Vagina (tissue), 2 donors: ENCODE results near the gene CAPN13. TPM values are rescaled to one million over a fixed set of nuclear protein-coding genes. Genes with fewer than 3 reads are reported as not detected.

Experiments used
- DNase-seq, 2 donors: peaks; one replicate each; pipeline ENCODE4 v3.0.0-alpha.2; 2017; ENCODE audit errors: extremely low spot score in 2 of 2
- H3K27ac ChIP-seq: fragments of 200-600 bp; sonication (generic); one replicate; pipeline ENCODE4 v1.5.1; 2019
- H3K27me3 ChIP-seq: fragments of 200-600 bp; sonication (generic); one replicate; pipeline ENCODE4 v1.5.1; 2019
- H3K36me3 ChIP-seq, 2 donors: fragments of 200-600 bp; sonication (generic); one replicate each; pipeline ENCODE4 v1.5.1; 2017 to 2019
- H3K4me1 ChIP-seq: fragments of 200-600 bp; sonication (generic); one replicate; pipeline ENCODE4 v1.5.1; 2019
- H3K4me3 ChIP-seq, 2 donors: fragments of 200-600 bp; sonication (generic); 1 replicate in 1 of 2; 2 replicates in 1 of 2; pipeline ENCODE4 v1.5.1; 2016 to 2019
- H3K9me3 ChIP-seq: fragments of 200-600 bp; sonication (generic); one replicate; pipeline ENCODE4 v1.5.1; 2019
- CTCF ChIP-seq, 3 experiments: fragments of 450-650 bp in 2 of 3; fragments of 200-600 bp in 1 of 3; sonication (generic) in 1 of 3; IDR thresholded peaks; one replicate each; pipeline ENCODE4 v1.5.1; 2017 to 2019; ENCODE audit warnings: antibody characterized with exemption in 3 of 3, mild to moderate bottlenecking in 2 of 3, moderate library complexity in 2 of 3
- POLR2A ChIP-seq, 2 donors: fragments of 450-650 bp; IDR thresholded peaks; one replicate each; pipeline ENCODE4 v1.6.1; 2017; ENCODE audit warnings: antibody characterized with exemption in 2 of 2, mild to moderate bottlenecking in 2 of 2, moderate library complexity in 2 of 2
- POLR2AphosphoS5 ChIP-seq, 2 donors: sonication (generic); formaldehyde crosslinking; IDR thresholded peaks; one replicate each; pipeline ENCODE4 v1.9.0; 2017; ENCODE audit warnings: antibody characterized with exemption in 2 of 2, mild to moderate bottlenecking in 2 of 2, low read depth in 1 of 2; ENCODE audit not compliant: insufficient read depth in 1 of 2
- intact Hi-C: fragments of 100-400 bp; cut with DNase I; formaldehyde crosslinking; loops from one replicate; pipeline ENCODE4 v1.15.1; 2023
- total RNA-seq: library from RNA; depleted of rRNA; stranded (reverse); fragments of >200 nt; gene quantifications from one replicate; pipeline ENCODE4 v1.2.3, GENCODE V29; 2016

Gene CAPN13
- total RNA-seq, 1 donor from 2014 or later = not detected

DNA sequence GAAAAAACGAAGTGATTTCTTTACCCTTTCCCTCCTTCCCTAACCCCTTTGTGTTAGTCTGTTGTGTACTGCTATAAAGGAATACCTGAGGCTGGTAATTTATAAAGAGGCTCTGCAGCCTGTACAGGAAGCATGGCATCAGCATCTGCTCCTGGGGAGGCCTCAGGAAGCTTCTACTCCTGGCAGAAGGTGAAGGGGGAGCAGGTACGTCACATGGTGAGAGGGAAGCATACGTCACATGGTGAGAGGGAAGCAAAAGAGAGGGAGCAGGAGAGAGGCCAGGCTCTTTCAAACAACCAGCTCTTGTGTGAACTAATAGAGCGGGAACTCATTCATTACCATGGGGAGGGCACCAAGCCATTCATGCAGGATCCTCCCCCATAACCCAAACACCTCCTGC, 126.2 kb downstream of the CAPN13 start:
- Histone ChIP-seq H3K27ac (no peak overlapping the region), H3K4me3 (no peak overlapping the region), H3K36me3 (no peaks in the 10 kb centered on the region), H3K9me3 (no peaks in the 10 kb centered on the region), H3K27me3 (no peaks in the 10 kb centered on the region), H3K4me1 (no peaks in the 10 kb centered on the region)
- TF ChIP-seq POLR2AphosphoS5 (IDR thresholded peaks at IDR 0.05; ENCODE audit: insufficient read depth in 1 of 2, low read depth in 1 of 2) (no peak), CTCF (IDR thresholded peaks at IDR 0.05) (no peak)
- DNase-seq = peak in 1 of 2 donors; percentile 29
- intact Hi-C loops = no loop called here

GRCh38 chr2:30680121-30680520, 127.1 kb downstream of the CAPN13 start:
- Histone ChIP-seq H3K36me3 (no peaks in the 10 kb centered on the region), H3K9me3 (no peaks in the 10 kb centered on the region), H3K27me3 (no peaks in the 10 kb centered on the region), H3K27ac (no peak overlapping the region), H3K4me1 (no peaks in the 10 kb centered on the region), H3K4me3 (no peak overlapping the region)
- TF ChIP-seq POLR2A (IDR thresholded peaks at IDR 0.05) (no peak), CTCF (IDR thresholded peaks at IDR 0.05) (no peak), POLR2AphosphoS5 (IDR thresholded peaks at IDR 0.05; ENCODE audit: insufficient read depth in 1 of 2, low read depth in 1 of 2) (no peak)
- peak in 1 of 2 donors; percentile 32 for DNase-seq
- intact Hi-C loops = no loop called here

DNA sequence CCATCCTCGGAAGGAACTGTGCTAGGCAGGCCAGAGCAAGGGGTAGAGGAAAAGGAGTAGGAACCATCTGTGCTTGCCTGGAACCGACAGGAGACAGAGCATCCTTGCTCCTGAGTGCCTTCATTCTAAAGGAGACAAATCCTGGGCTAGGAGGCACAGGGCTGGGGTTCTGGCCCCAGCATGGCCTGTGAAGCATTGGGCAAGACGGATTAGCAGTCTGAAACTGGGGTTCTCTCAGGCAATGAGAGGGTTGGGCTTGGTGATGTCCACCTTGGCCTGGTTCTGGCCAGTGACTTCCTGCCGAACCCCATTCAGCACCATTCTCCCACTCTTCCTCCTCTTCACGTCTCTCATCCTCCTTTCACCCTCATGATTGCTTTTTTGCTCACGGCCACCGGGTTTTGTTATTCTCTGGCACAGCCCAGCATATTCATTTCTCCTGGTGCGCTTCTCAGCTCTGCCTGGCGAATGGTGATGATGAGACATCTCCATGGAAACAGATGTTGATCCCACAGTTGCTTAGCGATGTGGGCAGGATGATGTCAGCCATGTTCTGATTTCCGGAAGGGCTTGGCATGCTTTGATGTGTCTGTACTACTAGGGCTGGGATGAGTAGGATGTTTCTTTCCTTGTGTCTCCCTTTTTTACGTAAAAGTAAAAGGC, 127.7 kb downstream of the CAPN13 start:
- Histone ChIP-seq H3K9me3 (no peaks in the 10 kb centered on the region), H3K4me3 (no peak overlapping the region), H3K36me3 (no peaks in the 10 kb centered on the region), H3K27me3 (no peaks in the 10 kb centered on the region), H3K4me1 (no peaks in the 10 kb centered on the region), H3K27ac (no peak overlapping the region)
- DNase-seq = peak in 1 of 2 donors; percentile 64
- TF ChIP-seq POLR2AphosphoS5 (IDR thresholded peaks at IDR 0.05; ENCODE audit: insufficient read depth in 1 of 2, low read depth in 1 of 2) (no peak), POLR2A (IDR thresholded peaks at IDR 0.05) (no peak), CTCF (IDR thresholded peaks at IDR 0.05) (no peak)
- intact Hi-C loops = no loop called here

DNA sequence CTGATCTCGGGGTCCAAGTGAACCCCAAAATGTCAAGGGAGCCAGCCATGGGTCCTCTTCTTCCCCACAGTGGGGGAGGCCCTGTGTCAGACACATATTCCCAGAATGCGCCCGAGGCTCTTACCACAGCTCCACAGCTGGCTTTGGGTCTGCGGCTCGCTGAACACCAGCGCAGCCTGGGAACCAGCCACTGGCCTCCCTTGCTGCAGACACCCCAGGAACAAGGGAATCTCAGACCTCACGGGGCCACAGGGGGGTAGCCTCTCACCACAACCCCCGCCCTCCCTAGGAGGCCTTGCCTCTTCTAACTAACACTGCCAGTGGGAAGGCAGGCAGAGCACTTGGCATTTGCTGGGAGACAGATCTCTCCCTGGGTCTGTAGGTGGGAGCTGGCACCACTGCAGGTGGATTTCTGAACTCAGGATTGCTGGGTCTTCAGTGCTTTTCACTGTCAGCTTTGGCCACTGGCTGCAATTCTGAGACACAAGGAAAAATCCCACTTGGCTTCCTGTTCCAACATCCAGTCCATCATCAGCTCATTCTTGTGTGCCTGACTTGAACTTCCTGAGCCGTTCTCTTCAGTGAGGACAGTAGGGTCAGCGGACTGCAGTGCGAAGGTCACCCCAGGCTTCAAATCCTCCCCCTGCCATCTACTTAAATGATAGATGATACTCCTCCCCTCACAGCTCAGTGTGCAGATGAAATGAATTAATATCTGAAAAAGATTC, 128.7 kb downstream of the CAPN13 start:
- no peak for TF ChIP-seq CTCF (IDR thresholded peaks at IDR 0.05)
- no peak for TF ChIP-seq POLR2A (IDR thresholded peaks at IDR 0.05)
- Histone ChIP-seq H3K9me3 (no peaks in the 10 kb centered on the region), H3K4me1 (no peaks in the 10 kb centered on the region), H3K4me3 (no peak overlapping the region), H3K36me3 (no peaks in the 10 kb centered on the region), H3K27ac (no peak overlapping the region), H3K27me3 (no peaks in the 10 kb centered on the region)
- peak in 1 of 2 donors; percentile 47 for DNase-seq
- intact Hi-C loops = no loop called here

DNA sequence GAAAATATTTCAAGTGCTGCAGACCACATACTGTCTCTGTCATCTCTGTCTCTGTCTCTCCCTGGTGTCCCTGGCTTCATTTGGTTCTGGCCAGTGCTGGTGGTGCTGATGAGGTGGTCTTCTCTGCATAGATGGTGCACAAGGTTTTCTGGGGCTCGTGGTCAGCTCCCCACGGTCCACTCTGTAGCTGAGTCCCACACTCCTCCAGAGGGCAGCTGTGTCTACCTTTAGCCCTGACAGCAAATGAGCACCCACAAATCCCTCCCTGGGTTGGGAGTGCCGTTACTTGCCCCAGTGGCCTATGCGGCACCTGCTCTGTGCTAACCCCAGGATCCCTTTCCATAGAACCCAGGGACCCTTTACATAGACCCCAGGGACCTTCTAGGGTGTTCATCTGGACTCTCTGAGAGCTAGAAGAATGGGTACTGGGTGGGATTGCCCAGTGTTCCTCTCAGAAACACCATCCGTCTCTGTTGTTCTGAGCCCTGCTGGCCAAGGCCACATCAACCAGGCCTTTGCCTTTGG, 129.3 kb downstream of the CAPN13 start:
- H3K27ac ChIP-seq = no peak overlapping the region
- intact Hi-C loops = no loop called here
- peak in 1 of 2 donors; percentile 60 for DNase-seq
- no peaks in the 10 kb centered on the region for H3K4me1 ChIP-seq
- H3K9me3 ChIP-seq = no peaks in the 10 kb centered on the region
- TF ChIP-seq POLR2A (IDR thresholded peaks at IDR 0.05) (no peak), CTCF (IDR thresholded peaks at IDR 0.05) (no peak), POLR2AphosphoS5 (IDR thresholded peaks at IDR 0.05; ENCODE audit: insufficient read depth in 1 of 2, low read depth in 1 of 2) (no peak)
- no peaks in the 10 kb centered on the region for H3K36me3 ChIP-seq
- H3K4me3 ChIP-seq = no peak overlapping the region
- no peaks in the 10 kb centered on the region for H3K27me3 ChIP-seq
